ENCODE results near the gene CRYL1.

The CRYL1 gene

DNA sequence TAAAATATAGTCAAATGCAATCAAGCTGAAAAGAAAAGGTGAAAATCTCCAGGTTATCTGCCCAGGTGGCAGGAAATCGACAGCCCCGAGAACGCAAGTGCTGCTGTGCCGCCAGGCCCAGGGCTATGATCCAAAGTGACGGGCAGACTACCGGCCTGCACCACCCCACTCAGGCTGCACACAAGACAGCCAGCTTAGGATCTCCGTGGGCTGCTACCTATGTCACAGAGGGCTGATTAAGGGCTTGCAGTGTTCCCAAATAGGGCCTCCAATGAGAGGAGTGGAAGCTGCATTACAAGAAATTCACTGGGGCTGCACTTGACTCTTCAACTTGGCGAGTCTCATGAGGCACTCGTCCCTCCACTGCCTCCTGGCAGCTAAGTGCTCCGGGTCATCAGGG, 121.8 kb downstream of the CRYL1 start:
- Histone ChIP-seq H3K36me3 (ENCODE audit: low read length) (no peaks in the 10 kb centered on the region), H3F3A (ENCODE audit: insufficient read depth) (no peaks in the 10 kb centered on the region), H3K4me2 (ENCODE audit: low read depth, low read length, poor library complexity, severe bottlenecking) (no peak overlapping the region), H3K9ac (ENCODE audit: low read length) (no peak overlapping the region), H3K4me3 (ENCODE audit: insufficient read depth, low read length, poor library complexity, severe bottlenecking) (no peak overlapping the region), H3K9me2 (replicated peaks; ENCODE audit: insufficient read depth, low read length) (no peaks in the 10 kb centered on the region), H2AFZ (ENCODE audit: low read depth, low read length, severe bottlenecking) (no peak overlapping the region), H4K20me1 (ENCODE audit: low read depth, low read length) (no peaks in the 10 kb centered on the region), H3K9me3 (ENCODE audit: insufficient read depth, low read length) (no peaks in the 10 kb centered on the region), H3K27ac (ENCODE audit: low read depth, low read length) (no peak overlapping the region), H3K79me2 (ENCODE audit: insufficient read depth, low read length) (no peaks in the 10 kb centered on the region), H3K27me3 (ENCODE audit: low read length) (no peaks in the 10 kb centered on the region)
- TF ChIP-seq, protein P1, sequence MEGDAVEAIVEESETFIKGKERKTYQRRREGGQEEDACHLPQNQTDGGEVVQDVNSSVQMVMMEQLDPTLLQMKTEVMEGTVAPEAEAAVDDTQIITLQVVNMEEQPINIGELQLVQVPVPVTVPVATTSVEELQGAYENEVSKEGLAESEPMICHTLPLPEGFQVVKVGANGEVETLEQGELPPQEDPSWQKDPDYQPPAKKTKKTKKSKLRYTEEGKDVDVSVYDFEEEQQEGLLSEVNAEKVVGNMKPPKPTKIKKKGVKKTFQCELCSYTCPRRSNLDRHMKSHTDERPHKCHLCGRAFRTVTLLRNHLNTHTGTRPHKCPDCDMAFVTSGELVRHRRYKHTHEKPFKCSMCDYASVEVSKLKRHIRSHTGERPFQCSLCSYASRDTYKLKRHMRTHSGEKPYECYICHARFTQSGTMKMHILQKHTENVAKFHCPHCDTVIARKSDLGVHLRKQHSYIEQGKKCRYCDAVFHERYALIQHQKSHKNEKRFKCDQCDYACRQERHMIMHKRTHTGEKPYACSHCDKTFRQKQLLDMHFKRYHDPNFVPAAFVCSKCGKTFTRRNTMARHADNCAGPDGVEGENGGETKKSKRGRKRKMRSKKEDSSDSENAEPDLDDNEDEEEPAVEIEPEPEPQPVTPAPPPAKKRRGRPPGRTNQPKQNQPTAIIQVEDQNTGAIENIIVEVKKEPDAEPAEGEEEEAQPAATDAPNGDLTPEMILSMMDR (IDR thresholded peaks at IDR 0.05; ENCODE audit: insufficient read depth, low read length, poor library complexity, severe bottlenecking): no peak
- TF ChIP-seq EZH2phosphoT487 (conservative IDR thresholded peaks at IDR 0.05; ENCODE audit: low read length): no peak

DNA sequence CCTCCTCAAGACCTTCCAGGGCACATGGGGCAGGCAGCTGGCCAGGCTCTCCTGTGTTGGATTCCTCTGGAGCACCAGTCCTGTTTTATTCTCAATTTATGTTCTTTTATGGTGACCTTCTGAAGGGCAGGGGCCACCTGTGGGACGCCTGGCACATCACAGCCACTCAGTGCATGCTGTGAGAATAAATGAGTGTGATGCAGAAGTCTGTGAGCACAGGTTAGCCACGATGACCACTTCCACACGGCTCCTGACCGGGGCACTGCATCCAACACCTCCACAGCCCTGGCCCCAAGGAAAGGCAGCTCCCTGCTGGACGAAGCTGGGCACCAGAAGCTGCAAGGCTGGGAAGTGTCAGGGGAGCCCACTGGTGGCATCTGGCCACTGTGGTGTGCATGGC, 122.8 kb downstream of the CRYL1 start:
- H3F3A ChIP-seq (ENCODE audit: insufficient read depth): no peaks in the 10 kb centered on the region
- no peaks in the 10 kb centered on the region for H3K36me3 ChIP-seq (ENCODE audit: low read length)
- H3K79me2 ChIP-seq (ENCODE audit: insufficient read depth, low read length): no peaks in the 10 kb centered on the region
- H3K27me3 ChIP-seq (ENCODE audit: low read length): no peaks in the 10 kb centered on the region
- H3K4me3 ChIP-seq (ENCODE audit: insufficient read depth, low read length, poor library complexity, severe bottlenecking): no peak overlapping the region
- H3K9me2 ChIP-seq (replicated peaks; ENCODE audit: insufficient read depth, low read length): no peaks in the 10 kb centered on the region
- no peaks in the 10 kb centered on the region for H3K9me3 ChIP-seq (ENCODE audit: insufficient read depth, low read length)
- TF ChIP-seq, protein P1 (IDR thresholded peaks at IDR 0.05; ENCODE audit: insufficient read depth, low read length, poor library complexity, severe bottlenecking): no peak
- no peak for TF ChIP-seq EZH2phosphoT487 (conservative IDR thresholded peaks at IDR 0.05; ENCODE audit: low read length)
- no peak overlapping the region for H3K27ac ChIP-seq (ENCODE audit: low read depth, low read length)
- no peak overlapping the region for H3K4me2 ChIP-seq (ENCODE audit: low read depth, low read length, poor library complexity, severe bottlenecking)
- no peak overlapping the region for H3K9ac ChIP-seq (ENCODE audit: low read length)
- H4K20me1 ChIP-seq (ENCODE audit: low read depth, low read length): no peaks in the 10 kb centered on the region
- H2AFZ ChIP-seq (ENCODE audit: low read depth, low read length, severe bottlenecking): no peak overlapping the region

DNA sequence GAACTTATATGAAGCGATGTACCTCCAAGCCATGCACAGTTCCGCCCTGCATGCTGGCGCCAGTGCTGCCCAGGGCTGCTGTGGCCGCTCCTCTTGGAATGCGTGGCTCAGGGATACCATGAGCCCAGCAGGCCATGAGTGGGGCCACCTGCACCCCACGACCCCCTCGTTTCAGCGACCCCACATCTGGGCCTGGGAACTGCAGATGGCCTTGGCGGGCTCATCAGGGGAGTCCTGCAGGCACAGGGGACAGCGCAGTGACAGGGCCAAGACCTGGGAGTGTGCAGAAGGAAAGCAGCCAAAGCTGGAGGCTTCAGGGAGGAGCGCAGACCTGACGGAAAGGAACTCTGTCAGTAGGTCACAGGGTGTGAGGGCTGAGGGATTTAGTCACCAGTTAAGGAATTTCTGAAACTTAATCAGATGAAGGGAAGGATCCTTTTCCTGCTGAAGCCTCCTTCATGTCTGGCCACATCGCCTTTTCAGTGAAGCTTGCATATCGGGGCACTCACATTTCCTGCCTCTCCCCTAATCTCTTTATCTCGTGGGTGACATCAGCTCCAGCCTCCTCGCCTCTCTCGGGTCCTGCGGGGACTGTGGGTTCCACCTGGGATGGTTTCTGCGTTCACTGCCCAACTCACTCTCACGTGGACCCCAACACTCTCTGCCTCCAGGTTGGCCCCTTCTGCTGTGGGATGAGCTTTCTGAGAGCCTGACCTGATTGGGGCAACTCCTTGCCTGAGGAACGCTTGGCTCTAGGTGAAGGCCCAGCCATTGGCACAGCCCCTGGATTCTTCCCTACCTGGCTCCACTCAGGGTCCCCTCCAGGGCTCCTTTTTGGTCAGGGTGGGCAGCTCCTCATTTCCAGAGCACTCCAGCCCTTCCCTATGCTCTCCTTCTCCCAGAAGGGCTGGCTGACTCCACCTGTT, 123.5 kb downstream of the CRYL1 start:
- no peak overlapping the region for H2AFZ ChIP-seq (ENCODE audit: low read depth, low read length, severe bottlenecking)
- no peak overlapping the region for H3K27ac ChIP-seq (ENCODE audit: low read depth, low read length)
- no peak for TF ChIP-seq EZH2phosphoT487 (conservative IDR thresholded peaks at IDR 0.05; ENCODE audit: low read length)
- TF ChIP-seq, protein P1 (IDR thresholded peaks at IDR 0.05; ENCODE audit: insufficient read depth, low read length, poor library complexity, severe bottlenecking): no peak

More for the DNA sequence above, 123.5 kb downstream of the CRYL1 start:
- H3K9me2 ChIP-seq (replicated peaks; ENCODE audit: insufficient read depth, low read length): no peaks in the 10 kb centered on the region
- H3K9me3 ChIP-seq (ENCODE audit: insufficient read depth, low read length): no peaks in the 10 kb centered on the region
- H3K9ac ChIP-seq (ENCODE audit: low read length): no peak overlapping the region
- H3K4me3 ChIP-seq (ENCODE audit: insufficient read depth, low read length, poor library complexity, severe bottlenecking): no peak overlapping the region
- H3K4me2 ChIP-seq (ENCODE audit: low read depth, low read length, poor library complexity, severe bottlenecking): no peak overlapping the region
- no peaks in the 10 kb centered on the region for H3K36me3 ChIP-seq (ENCODE audit: low read length)
- no peaks in the 10 kb centered on the region for H3F3A ChIP-seq (ENCODE audit: insufficient read depth)
- no peaks in the 10 kb centered on the region for H3K27me3 ChIP-seq (ENCODE audit: low read length)
- H3K79me2 ChIP-seq (ENCODE audit: insufficient read depth, low read length): no peaks in the 10 kb centered on the region
- no peaks in the 10 kb centered on the region for H4K20me1 ChIP-seq (ENCODE audit: low read depth, low read length)

Data from SU-DHL-6 (cell line).